DOHH2 (cell line): ENCODE data around the gene SIX3.

Source experiments
- H3F3A ChIP-seq: fragments of 200-600 bp; sonication (generic), shearing (Covaris generic); 2 replicates; pipeline ENCODE4 v1.6.0; 2016; ENCODE audit warnings: antibody characterized with exemption, mild to moderate bottlenecking; ENCODE audit not compliant: control insufficient read depth, insufficient read depth
- H3K27ac ChIP-seq: fragments of 200-600 bp; sonication (generic); 2 replicates; pipeline ENCODE4 v1.5.1; 2014; ENCODE audit warnings: low read depth, mild to moderate bottlenecking, low read length, moderate library complexity
- H3K27me3 ChIP-seq: fragments of 200-600 bp; sonication (generic); 2 replicates; pipeline ENCODE4 v1.6.1; 2014; ENCODE audit warnings: mild to moderate bottlenecking, low read length, mixed read lengths; ENCODE audit not compliant: control insufficient read depth
- H3K36me3 ChIP-seq: fragments of 200-600 bp; sonication (generic); 2 replicates; pipeline ENCODE4 v1.6.1; 2014; ENCODE audit warnings: mild to moderate bottlenecking, low read length, moderate library complexity, mixed read lengths; ENCODE audit not compliant: control insufficient read depth
- H3K4me1 ChIP-seq: fragments of 200-600 bp; sonication (generic); 2 replicates; pipeline ENCODE4 v1.6.1; 2014; ENCODE audit warnings: mild to moderate bottlenecking, low read length, mixed read lengths; ENCODE audit not compliant: control insufficient read depth
- H3K4me2 ChIP-seq: fragments of 200-600 bp; sonication (generic); 2 replicates; pipeline ENCODE4 v1.6.0; 2014; ENCODE audit warnings: mild to moderate bottlenecking, low read length, moderate library complexity
- H3K4me3 ChIP-seq: fragments of 200-600 bp; sonication (generic); 2 replicates; pipeline ENCODE4 v1.5.1; 2014; ENCODE audit warnings: mild to moderate bottlenecking, low read length, mixed read lengths
- H3K79me2 ChIP-seq: fragments of 200-600 bp; sonication (generic); 2 replicates; pipeline ENCODE4 v1.6.1; 2014; ENCODE audit warnings: mild to moderate bottlenecking, low read length, mixed read lengths; ENCODE audit not compliant: control insufficient read depth
- H3K9me2 ChIP-seq: fragments of 200-600 bp; sonication (generic); replicated peaks from 2 replicates; pipeline ENCODE4 v1.6.1; 2014; ENCODE audit warnings: mild to moderate bottlenecking, low read length, mixed read lengths; ENCODE audit not compliant: control insufficient read depth
- H3K9me3 ChIP-seq: fragments of 200-600 bp; sonication (generic); 2 replicates; pipeline ENCODE4 v1.6.1; 2014; ENCODE audit warnings: antibody characterized with exemption, low read length, mixed read lengths; ENCODE audit not compliant: control insufficient read depth, insufficient read depth
- H4K20me1 ChIP-seq: fragments of 200-600 bp; sonication (generic); 2 replicates; pipeline ENCODE4 v1.6.0; 2014; ENCODE audit warnings: low read depth, mild to moderate bottlenecking, antibody characterized with exemption, low read length, moderate library complexity; ENCODE audit not compliant: control insufficient read depth, insufficient read depth
- CTCF ChIP-seq: fragments of 200-600 bp; sonication (generic); IDR thresholded peaks from one replicate; pipeline ENCODE4 v1.5.1; 2014; ENCODE audit warnings: antibody characterized with exemption, mild to moderate bottlenecking, low read depth, low read length; ENCODE audit not compliant: poor library complexity, severe bottlenecking
- EZH2phosphoT487 ChIP-seq: fragments of 200-600 bp; sonication (generic); IDR thresholded peaks from 2 replicates; pipeline ENCODE4 v1.6.1; 2017; ENCODE audit warnings: borderline replicate concordance, mild to moderate bottlenecking, antibody characterized with exemption, low read length, moderate library complexity, mixed read lengths

Gene SIX3

GRCh38 chr2:44918095-44918775 is 23.3 kb upstream of the SIX3 start:
- H3K9me2 ChIP-seq, result no peaks in the 10 kb centered on the region
- TF ChIP-seq CTCF (no peak), EZH2phosphoT487 (no peak)
- H3K4me2 ChIP-seq, result no peak overlapping the region

DNA sequence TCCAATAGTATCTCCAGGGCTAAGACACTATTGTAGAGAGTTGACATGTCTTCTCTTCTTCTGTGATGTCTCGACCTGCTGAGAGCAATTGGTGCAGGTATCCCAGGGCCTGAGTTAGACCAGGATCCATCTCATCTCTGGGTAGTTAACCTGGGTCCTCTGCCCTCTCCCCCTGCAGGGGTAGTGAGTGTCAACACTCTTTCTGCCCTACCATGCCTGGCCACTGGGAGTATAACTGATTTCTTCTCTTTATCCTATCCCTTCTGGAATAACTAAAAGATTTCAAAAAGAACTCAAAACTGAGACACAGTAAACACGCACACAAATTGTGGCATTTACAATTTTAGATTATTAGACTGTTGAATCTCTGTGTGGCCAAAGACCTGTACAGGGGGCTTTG is 20.8 kb upstream of the SIX3 start:
- Histone ChIP-seq H3K9me2 (no peaks in the 10 kb centered on the region), H3K4me1 (no peaks in the 10 kb centered on the region), H3K36me3 (no peaks in the 10 kb centered on the region), H4K20me1 (no peaks in the 10 kb centered on the region), H3K27me3 (peaks cover 22% of the 10 kb centered on the region), H3K4me3 (no peak overlapping the region), H3K9me3 (no peaks in the 10 kb centered on the region), H3F3A (no peaks in the 10 kb centered on the region), H3K4me2 (no peak overlapping the region), H3K27ac (no peak overlapping the region), H3K79me2 (no peaks in the 10 kb centered on the region)
- no peak for TF ChIP-seq CTCF
- no peak for TF ChIP-seq EZH2phosphoT487

More at GRCh38 chr2:44918095-44918775, 23.3 kb upstream of the SIX3 start:
- Histone ChIP-seq H3K4me3 (no peak overlapping the region), H3K9me3 (no peaks in the 10 kb centered on the region), H3K27ac (no peak overlapping the region), H3K36me3 (no peaks in the 10 kb centered on the region), H3F3A (no peaks in the 10 kb centered on the region), H3K4me1 (no peaks in the 10 kb centered on the region), H3K27me3 (peaks cover 10% of the 10 kb centered on the region; the same call in 1 of the 2 replicates), H4K20me1 (no peaks in the 10 kb centered on the region), H3K79me2 (no peaks in the 10 kb centered on the region)

DNA sequence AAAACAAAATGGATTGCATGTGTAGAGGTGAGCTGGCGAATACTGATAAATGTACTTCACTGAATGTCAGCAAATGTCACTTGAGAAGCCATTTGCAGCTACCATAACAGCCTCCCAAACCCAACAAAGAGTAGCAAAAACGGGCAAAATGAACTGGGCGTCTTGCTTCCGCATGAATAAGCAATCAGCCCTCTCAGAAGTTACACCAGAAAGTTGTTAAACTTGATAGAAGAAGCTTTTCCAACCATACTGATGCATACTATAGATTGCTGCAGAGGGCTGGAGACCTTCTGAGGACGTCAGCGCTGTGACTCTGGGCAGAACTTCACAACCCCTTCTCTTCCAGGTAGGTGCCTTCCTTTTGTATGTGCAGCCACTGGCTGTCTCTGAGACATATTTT is 18.7 kb upstream of the SIX3 start:
- TF ChIP-seq CTCF, result no peak
- no peak for TF ChIP-seq EZH2phosphoT487
- H3K79me2 ChIP-seq, result no peaks in the 10 kb centered on the region
- H3K9me2 ChIP-seq, result no peaks in the 10 kb centered on the region
- H3K4me2 ChIP-seq, result no peak overlapping the region
- H4K20me1 ChIP-seq, result no peaks in the 10 kb centered on the region
- no peak overlapping the region for H3K27ac ChIP-seq
- no peaks in the 10 kb centered on the region for H3K4me1 ChIP-seq
- no peaks in the 10 kb centered on the region for H3K9me3 ChIP-seq
- peaks cover 27% of the 10 kb centered on the region for H3K27me3 ChIP-seq
- H3K4me3 ChIP-seq, result no peak overlapping the region
- no peaks in the 10 kb centered on the region for H3F3A ChIP-seq
- no peaks in the 10 kb centered on the region for H3K36me3 ChIP-seq
